ENCODE results near the gene CFAP69. TPM values are rescaled to one million over a fixed set of nuclear protein-coding genes. Genes with fewer than 3 reads are reported as not detected.

Gene CFAP69
- polyA plus RNA-seq, 1 donor, result 8.1 TPM

DNA sequence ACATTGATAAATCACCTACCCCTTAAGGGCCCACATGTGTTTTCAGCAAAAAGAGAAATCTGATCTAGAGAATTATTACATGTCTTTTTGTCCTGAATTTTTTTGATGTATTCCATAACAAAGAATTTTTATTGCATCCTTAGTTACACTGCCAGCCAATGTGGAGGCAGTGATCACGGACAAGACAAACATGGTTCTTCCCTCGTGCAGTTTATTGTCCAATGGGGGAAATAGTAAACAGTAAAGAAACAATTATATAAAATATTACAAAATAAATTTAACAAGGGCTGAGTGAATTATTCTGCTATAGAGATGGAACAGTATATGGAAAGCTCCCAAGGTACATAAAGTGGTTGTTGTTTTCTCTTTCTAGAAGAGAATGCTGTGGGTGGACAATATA is 31.5 kb upstream of the CFAP69 start:
- no peak overlapping the region for H3K27ac ChIP-seq (ENCODE audit: low read length)
- WGBS (ENCODE audit: insufficient coverage, low lambda C conversion rate), result no CpG with 5 or more reads among the region's 2 CpGs
- H3K4me3 ChIP-seq (ENCODE audit: low read length), result no peak overlapping the region
- no peaks in the 10 kb centered on the region for H3K27me3 ChIP-seq (ENCODE audit: control insufficient read depth, insufficient read depth, low read length)
- no peaks in the 10 kb centered on the region for H3K9me3 ChIP-seq (ENCODE audit: control insufficient read depth, low read depth, low read length)
- DNase-seq, result no peak
- no peaks in the 10 kb centered on the region for H3K36me3 ChIP-seq (ENCODE audit: control insufficient read depth, insufficient read depth, low read length)
- H3K4me1 ChIP-seq (ENCODE audit: control insufficient read depth, insufficient read depth, low read length), result peaks cover 22% of the 10 kb centered on the region

DNA sequence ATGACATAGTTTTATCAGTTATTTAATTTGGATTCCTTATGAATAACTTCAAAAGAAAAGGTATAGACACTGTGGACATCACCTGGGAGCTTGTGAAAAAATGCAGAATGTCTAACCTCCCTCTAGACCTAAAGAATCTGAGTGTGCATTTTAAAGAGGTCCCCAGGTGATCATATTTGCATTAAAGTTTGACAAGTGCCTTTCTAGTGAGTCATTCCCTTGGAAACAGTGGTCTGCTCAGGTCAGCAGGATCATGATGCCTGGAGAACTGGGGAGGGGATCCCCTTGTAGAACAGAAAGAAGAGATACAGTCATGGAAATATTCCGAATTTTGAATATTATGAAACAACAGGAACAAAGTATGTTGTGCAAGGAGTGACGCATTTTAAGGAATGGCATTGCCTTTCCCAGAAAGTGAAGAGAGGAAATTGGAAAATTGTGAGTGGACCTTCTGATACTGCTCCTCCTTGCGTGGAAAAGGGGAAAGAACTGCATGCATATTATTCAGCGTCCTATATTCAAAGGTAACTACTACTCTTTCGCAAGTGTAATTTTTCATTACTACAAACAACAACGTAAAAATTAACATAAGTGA is 28.8 kb upstream of the CFAP69 start:
- no peak overlapping the region for H3K27ac ChIP-seq (ENCODE audit: low read length)
- no peak for DNase-seq
- 85% methylated on average over 4 of the region's 6 CpGs for WGBS (ENCODE audit: insufficient coverage, low lambda C conversion rate)

DNA sequence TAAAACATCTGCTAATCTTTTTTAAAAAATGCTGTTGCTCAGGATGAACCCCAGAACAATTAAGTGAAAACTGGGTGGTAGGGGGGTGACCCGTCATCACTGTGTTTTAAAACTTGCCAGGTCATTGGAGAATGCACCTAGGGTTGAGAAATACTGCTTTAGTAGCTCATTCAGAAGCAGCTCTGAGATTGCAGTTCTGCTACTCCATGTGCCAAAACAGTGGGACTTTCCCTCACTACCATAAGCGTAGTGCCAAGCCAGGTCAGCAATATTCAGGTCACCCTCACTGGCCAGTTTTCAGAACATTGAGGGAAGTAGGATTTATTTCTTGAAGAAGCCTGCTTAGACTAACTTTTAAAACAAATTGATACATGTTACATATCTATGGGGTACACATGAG is 28.2 kb upstream of the CFAP69 start:
- DNase-seq, result no peak
- WGBS (ENCODE audit: insufficient coverage, low lambda C conversion rate), result no CpG with 5 or more reads among the region's 2 CpGs

More for the DNA sequence above, 28.8 kb upstream of the CFAP69 start:
- no peak overlapping the region for H3K4me3 ChIP-seq (ENCODE audit: low read length)
- H3K9me3 ChIP-seq (ENCODE audit: control insufficient read depth, low read depth, low read length), result no peaks in the 10 kb centered on the region
- no peaks in the 10 kb centered on the region for H3K27me3 ChIP-seq (ENCODE audit: control insufficient read depth, insufficient read depth, low read length)
- H3K36me3 ChIP-seq (ENCODE audit: control insufficient read depth, insufficient read depth, low read length), result no peaks in the 10 kb centered on the region
- peaks cover 17% of the 10 kb centered on the region for H3K4me1 ChIP-seq (ENCODE audit: control insufficient read depth, insufficient read depth, low read length)

DNA sequence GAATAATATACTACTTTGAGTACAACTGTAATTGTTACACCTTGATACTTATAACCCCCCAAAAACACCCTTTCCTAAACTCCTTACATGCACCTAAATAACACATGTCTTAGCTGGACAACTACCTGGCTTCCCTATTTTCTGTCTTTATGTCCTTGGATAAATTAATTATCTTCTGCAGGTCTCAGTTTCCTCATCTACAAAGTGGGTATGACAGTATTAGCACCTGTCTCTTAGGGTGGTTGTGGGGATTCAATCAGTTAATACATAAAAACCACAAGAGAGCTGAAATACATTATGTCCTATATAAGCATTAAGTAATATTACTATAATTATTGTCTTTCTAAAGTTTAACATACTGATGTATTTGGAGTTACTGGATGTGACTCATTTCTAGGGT is 22.6 kb upstream of the CFAP69 start:
- H3K4me1 ChIP-seq (ENCODE audit: control insufficient read depth, insufficient read depth, low read length), result no peaks in the 10 kb centered on the region
- H3K27ac ChIP-seq (ENCODE audit: low read length), result no peak overlapping the region
- H3K9me3 ChIP-seq (ENCODE audit: control insufficient read depth, low read depth, low read length), result no peaks in the 10 kb centered on the region
- H3K36me3 ChIP-seq (ENCODE audit: control insufficient read depth, insufficient read depth, low read length), result peaks cover 2% of the 10 kb centered on the region
- no peak overlapping the region for H3K4me3 ChIP-seq (ENCODE audit: low read length)
- H3K27me3 ChIP-seq (ENCODE audit: control insufficient read depth, insufficient read depth, low read length), result no peaks in the 10 kb centered on the region
- DNase-seq, result no peak

More for the DNA sequence above, 28.2 kb upstream of the CFAP69 start:
- H3K27me3 ChIP-seq (ENCODE audit: control insufficient read depth, insufficient read depth, low read length), result no peaks in the 10 kb centered on the region
- no peak overlapping the region for H3K4me3 ChIP-seq (ENCODE audit: low read length)
- peaks cover 17% of the 10 kb centered on the region for H3K4me1 ChIP-seq (ENCODE audit: control insufficient read depth, insufficient read depth, low read length)
- no peaks in the 10 kb centered on the region for H3K36me3 ChIP-seq (ENCODE audit: control insufficient read depth, insufficient read depth, low read length)
- no peak overlapping the region for H3K27ac ChIP-seq (ENCODE audit: low read length)
- H3K9me3 ChIP-seq (ENCODE audit: control insufficient read depth, low read depth, low read length), result no peaks in the 10 kb centered on the region

DNA sequence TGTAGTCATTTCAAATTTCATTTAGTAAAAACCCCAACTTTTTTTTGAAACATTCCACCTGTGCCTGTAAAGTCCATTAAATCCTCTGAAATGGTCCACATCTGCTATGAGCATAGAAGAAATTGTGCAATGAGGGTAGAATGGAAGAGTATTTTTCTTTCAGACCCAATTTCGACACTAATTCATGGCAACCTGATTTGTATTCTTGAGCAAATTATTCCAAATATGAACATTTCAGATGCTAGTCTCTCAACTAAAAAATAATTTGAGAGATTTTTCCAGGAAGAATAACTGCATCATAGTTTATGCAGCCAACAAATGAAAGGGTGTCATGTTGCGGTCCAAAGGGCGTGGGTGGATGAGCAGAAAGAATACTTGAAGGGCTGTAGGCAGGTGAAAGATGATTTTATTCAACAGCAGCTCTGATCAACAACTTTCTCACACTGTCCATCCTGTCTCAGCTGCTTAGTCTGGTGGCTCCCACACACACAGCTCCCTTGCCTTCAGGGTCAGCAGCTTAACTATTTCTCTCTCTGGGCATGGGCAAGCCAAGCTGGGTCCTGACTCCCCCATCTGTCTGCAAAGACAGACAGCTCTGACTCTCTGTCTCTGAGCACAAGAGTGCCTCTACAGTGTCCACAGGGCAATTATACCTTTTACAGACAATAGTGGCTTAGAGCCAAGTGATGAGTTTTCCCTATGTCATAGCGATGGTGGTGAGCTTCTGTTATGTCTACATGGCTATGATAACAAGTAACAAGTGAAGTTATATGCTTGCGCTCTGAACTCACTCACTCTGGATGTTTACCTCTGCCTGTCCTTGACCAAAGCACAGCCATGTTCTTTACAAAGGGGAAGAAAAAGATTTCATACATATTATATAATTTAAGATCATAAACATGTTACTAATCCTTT is 21.9 kb upstream of the CFAP69 start:
- 100% methylated on average over 1 of the region's 5 CpGs for WGBS (ENCODE audit: insufficient coverage, low lambda C conversion rate)
- H3K27ac ChIP-seq (ENCODE audit: low read length), result peak overlapping the region; percentile 18
- H3K4me1 ChIP-seq (ENCODE audit: control insufficient read depth, insufficient read depth, low read length), result no peaks in the 10 kb centered on the region
- peak in 1 of 2 donors; percentile 34 for DNase-seq
- H3K36me3 ChIP-seq (ENCODE audit: control insufficient read depth, insufficient read depth, low read length), result peaks cover 2% of the 10 kb centered on the region
- no peaks in the 10 kb centered on the region for H3K9me3 ChIP-seq (ENCODE audit: control insufficient read depth, low read depth, low read length)
- no peak overlapping the region for H3K4me3 ChIP-seq (ENCODE audit: low read length)
- no peaks in the 10 kb centered on the region for H3K27me3 ChIP-seq (ENCODE audit: control insufficient read depth, insufficient read depth, low read length)

DNA sequence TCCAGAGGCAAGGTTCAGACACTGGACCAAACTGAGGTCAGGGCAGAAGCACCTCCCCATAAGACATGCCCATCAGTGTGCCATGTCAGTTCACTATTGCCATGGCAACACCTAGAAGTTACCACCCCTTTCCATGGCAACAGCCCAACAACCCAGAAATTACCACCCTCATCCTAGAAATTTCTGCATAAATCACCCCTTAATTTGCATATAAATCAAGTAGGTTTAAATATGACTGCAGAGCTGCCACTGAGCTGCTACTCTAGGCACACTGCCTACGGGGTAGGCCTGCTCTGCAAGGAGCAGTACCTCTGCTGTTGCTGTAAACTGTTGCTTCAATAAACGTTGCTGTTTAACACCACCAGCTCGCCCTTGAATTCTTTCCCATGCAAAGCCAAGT is 20.8 kb upstream of the CFAP69 start:
- WGBS (ENCODE audit: insufficient coverage, low lambda C conversion rate), result no CpG with 5 or more reads among the region's 3 CpGs
- H3K27ac ChIP-seq (ENCODE audit: low read length), result no peak overlapping the region
- H3K4me1 ChIP-seq (ENCODE audit: control insufficient read depth, insufficient read depth, low read length), result peaks cover 3% of the 10 kb centered on the region

DNA sequence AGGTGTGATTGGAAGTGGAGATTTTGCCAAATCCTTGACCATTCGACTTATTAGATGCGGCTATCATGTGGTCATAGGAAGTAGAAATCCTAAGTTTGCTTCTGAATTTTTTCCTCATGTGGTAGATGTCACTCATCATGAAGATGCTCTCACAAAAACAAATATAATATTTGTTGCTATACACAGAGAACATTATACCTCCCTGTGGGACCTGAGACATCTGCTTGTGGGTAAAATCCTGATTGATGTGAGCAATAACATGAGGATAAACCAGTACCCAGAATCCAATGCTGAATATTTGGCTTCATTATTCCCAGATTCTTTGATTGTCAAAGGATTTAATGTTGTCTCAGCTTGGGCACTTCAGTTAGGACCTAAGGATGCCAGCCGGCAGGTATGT is 19.8 kb upstream of the CFAP69 start:
- peaks cover 9% of the 10 kb centered on the region for H3K4me1 ChIP-seq (ENCODE audit: control insufficient read depth, insufficient read depth, low read length)
- H3K4me3 ChIP-seq (ENCODE audit: low read length), result no peak overlapping the region
- WGBS (ENCODE audit: insufficient coverage, low lambda C conversion rate), result 100% methylated on average over 2 of the region's 3 CpGs
- peaks cover 2% of the 10 kb centered on the region for H3K36me3 ChIP-seq (ENCODE audit: control insufficient read depth, insufficient read depth, low read length)
- H3K27me3 ChIP-seq (ENCODE audit: control insufficient read depth, insufficient read depth, low read length), result no peaks in the 10 kb centered on the region
- no peak overlapping the region for H3K27ac ChIP-seq (ENCODE audit: low read length)
- H3K9me3 ChIP-seq (ENCODE audit: control insufficient read depth, low read depth, low read length), result no peaks in the 10 kb centered on the region
- DNase-seq, result no peak

More for the DNA sequence above, 20.8 kb upstream of the CFAP69 start:
- Histone ChIP-seq H3K9me3 (ENCODE audit: control insufficient read depth, low read depth, low read length) (no peaks in the 10 kb centered on the region), H3K27me3 (ENCODE audit: control insufficient read depth, insufficient read depth, low read length) (no peaks in the 10 kb centered on the region), H3K36me3 (ENCODE audit: control insufficient read depth, insufficient read depth, low read length) (peaks cover 2% of the 10 kb centered on the region), H3K4me3 (ENCODE audit: low read length) (no peak overlapping the region)
- DNase-seq, result no peak

DNA sequence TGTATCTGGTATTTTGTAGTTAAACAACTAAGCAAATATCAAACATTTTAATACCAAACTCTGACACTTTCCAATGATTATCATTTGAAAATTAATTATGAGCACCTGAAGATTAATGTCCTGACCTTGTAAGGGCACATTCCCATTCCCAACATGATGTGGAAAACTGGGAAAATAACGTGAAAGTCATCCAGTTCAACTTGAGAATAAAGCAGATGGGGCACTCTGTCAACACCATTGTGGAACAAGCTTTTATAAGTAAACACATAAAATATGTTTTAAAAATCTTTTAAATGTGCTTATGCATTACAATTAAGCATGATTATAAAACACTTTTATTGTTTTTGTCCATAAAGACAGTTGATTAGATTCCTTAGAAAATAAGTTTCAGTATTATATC is 19.4 kb upstream of the CFAP69 start:
- no CpG with 5 or more reads among the region's 1 CpG for WGBS (ENCODE audit: insufficient coverage, low lambda C conversion rate)
- Histone ChIP-seq H3K27ac (ENCODE audit: low read length) (no peak overlapping the region), H3K36me3 (ENCODE audit: control insufficient read depth, insufficient read depth, low read length) (peaks cover 2% of the 10 kb centered on the region), H3K27me3 (ENCODE audit: control insufficient read depth, insufficient read depth, low read length) (no peaks in the 10 kb centered on the region), H3K4me1 (ENCODE audit: control insufficient read depth, insufficient read depth, low read length) (peaks cover 12% of the 10 kb centered on the region), H3K4me3 (ENCODE audit: low read length) (no peak overlapping the region), H3K9me3 (ENCODE audit: control insufficient read depth, low read depth, low read length) (no peaks in the 10 kb centered on the region)
- DNase-seq, result no peak

DNA sequence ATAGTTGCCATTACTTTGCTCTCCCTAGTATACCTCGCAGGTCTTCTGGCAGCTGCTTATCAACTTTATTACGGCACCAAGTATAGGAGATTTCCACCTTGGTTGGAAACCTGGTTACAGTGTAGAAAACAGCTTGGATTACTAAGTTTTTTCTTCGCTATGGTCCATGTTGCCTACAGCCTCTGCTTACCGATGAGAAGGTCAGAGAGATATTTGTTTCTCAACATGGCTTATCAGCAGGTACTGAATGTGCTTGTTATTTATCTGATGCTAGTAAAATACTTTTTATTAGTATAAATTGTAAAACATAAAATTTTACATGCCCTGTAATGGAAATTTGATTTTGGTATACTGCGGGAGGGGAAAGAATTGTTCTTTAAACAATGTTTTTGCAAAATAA is 17.7 kb upstream of the CFAP69 start:
- H3K27me3 ChIP-seq (ENCODE audit: control insufficient read depth, insufficient read depth, low read length), result no peaks in the 10 kb centered on the region
- H3K4me1 ChIP-seq (ENCODE audit: control insufficient read depth, insufficient read depth, low read length), result peaks cover 12% of the 10 kb centered on the region
- no peak overlapping the region for H3K4me3 ChIP-seq (ENCODE audit: low read length)
- H3K9me3 ChIP-seq (ENCODE audit: control insufficient read depth, low read depth, low read length), result no peaks in the 10 kb centered on the region
- no peak for DNase-seq
- WGBS (ENCODE audit: insufficient coverage, low lambda C conversion rate), result 88% methylated on average over 4 of the region's 5 CpGs
- H3K27ac ChIP-seq (ENCODE audit: low read length), result no peak overlapping the region
- peaks cover 2% of the 10 kb centered on the region for H3K36me3 ChIP-seq (ENCODE audit: control insufficient read depth, insufficient read depth, low read length)

DNA sequence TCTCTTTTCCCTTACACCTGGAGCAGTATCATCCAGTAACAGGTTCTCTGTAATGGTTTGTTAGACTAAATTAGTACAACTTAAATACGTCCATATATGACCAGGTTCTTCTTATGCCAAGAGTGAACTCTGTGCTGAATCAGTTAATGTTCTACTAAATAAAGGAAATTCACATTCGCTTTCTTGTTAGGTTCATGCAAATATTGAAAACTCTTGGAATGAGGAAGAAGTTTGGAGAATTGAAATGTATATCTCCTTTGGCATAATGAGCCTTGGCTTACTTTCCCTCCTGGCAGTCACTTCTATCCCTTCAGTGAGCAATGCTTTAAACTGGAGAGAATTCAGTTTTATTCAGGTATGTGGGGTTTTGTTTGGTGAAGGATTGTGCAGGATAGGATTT is 15.3 kb upstream of the CFAP69 start:
- H3K27ac ChIP-seq (ENCODE audit: low read length), result peak overlapping the region; percentile 54
- H3K9me3 ChIP-seq (ENCODE audit: control insufficient read depth, low read depth, low read length), result no peaks in the 10 kb centered on the region
- peaks cover 12% of the 10 kb centered on the region for H3K4me1 ChIP-seq (ENCODE audit: control insufficient read depth, insufficient read depth, low read length)
- DNase-seq, result peak; percentile 50 to 88
- 20% methylated on average over 1 of the region's 2 CpGs for WGBS (ENCODE audit: insufficient coverage, low lambda C conversion rate)
- no peaks in the 10 kb centered on the region for H3K27me3 ChIP-seq (ENCODE audit: control insufficient read depth, insufficient read depth, low read length)
- peaks cover 2% of the 10 kb centered on the region for H3K36me3 ChIP-seq (ENCODE audit: control insufficient read depth, insufficient read depth, low read length)
- no peak overlapping the region for H3K4me3 ChIP-seq (ENCODE audit: low read length)
